ENCODE data around the gene SPTBN1.

GRCh38 chr2:54586062-54586461, 129.9 kb downstream of the SPTBN1 start:
- no peak for TF ChIP-seq EZH2 (IDR thresholded peaks at IDR 0.05; ENCODE audit: insufficient read depth, poor library complexity, severe bottlenecking)
- no peak for TF ChIP-seq EZH2phosphoT487 (IDR thresholded peaks at IDR 0.05; ENCODE audit: insufficient read depth, low read depth)

All from GM23248 (cell line).